ENCODE data around the gene NKG7.

The NKG7 gene

DNA sequence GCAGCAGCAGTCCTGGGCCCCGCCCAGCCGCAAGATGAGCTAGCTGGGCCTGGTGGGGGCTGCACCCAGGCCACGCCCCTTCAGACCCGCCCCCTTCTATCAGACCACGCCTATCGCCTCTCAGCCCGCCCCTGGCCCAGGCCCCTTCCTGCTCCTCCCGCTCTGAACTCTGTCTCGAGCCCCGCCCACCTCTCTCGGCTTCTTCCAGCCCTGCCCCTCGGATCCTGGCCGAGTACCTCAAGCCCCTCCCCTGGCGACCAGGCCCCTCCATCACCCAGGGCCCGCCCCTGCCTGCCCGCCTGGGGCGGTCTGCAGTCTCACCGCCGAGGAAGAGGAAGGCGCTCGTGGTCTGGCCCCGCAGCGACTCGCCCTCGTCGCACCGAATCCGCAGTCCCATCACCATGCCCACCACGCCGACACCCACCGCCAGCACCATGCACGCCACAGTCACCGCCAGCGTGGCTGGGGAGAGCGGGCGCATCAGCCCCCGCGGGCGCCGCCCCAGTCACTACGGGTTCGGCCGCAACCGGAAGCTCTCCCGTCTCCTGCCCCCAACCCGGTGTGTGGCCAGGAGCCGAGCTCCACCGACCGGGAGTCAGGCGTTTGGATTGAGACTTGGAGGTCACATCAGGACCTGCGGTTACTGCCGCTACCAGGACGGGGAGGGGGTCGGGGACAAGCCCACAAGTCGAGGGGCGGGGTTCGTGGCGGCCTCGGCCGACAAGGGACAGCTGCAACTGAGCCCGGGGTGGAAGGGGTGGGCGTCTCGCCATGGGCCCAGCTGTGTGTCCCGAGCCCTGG is 4.7 kb downstream of the NKG7 start:
- no CpG with 5 or more reads among the region's 64 CpGs for whole genome bisulfite sequencing, 2 donors (ENCODE audit: extremely low coverage in 2 of 2, insufficient read length in 2 of 2, insufficient replicate concordance in 1 of 2)
- peak overlapping the region; percentile 90 for H2BK12ac ChIP-seq (ENCODE audit: low read length)
- peak overlapping the region; percentile 93 for H4K8ac ChIP-seq (ENCODE audit: low read depth, low read length)

DNA sequence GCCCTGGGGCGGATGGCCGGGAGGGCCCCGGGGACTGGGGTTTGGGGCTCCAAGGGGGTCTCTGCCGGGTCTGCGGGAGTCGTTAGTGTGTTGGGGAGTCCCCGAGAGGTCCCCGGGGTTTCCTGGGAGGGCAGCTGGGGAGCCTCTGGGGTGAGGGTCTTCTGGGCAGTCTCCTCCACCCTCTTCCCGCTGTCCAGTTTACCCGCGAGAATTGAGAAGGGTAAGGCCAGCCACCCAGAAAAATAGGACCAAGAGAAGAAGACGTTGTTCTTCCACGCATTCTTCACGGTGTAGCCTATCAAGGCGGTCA is 5.2 kb downstream of the NKG7 start:
- Histone ChIP-seq H4K91ac (ENCODE audit: low read depth, low read length, poor library complexity) (no peak overlapping the region), H3K9me3 (replicated peaks in 1 of 2; ENCODE audit: control insufficient read depth in 2 of 2, insufficient read depth in 1 of 2, low read depth in 1 of 2, low read length in 2 of 2) (no peaks in the 10 kb centered on the region), H2BK15ac (ENCODE audit: low read length) (peak overlapping the region; percentile 100), H3K36me3 (replicated peaks in 1 of 2; ENCODE audit: control insufficient read depth in 2 of 2, insufficient read depth in 2 of 2, low read length in 2 of 2) (no peaks in the 10 kb centered on the region), H2BK12ac (ENCODE audit: low read length) (no peak overlapping the region), H3K79me1 (ENCODE audit: low read depth, low read length) (peaks cover 4% of the 10 kb centered on the region), H3K27me3 (ENCODE audit: control insufficient read depth in 3 of 3, insufficient read depth in 3 of 3, low read depth in 1 of 3, low read length in 3 of 3) (peaks cover 0 to 10% (median 0%) of the 10 kb centered on the region in 3 experiments), H3K23ac (ENCODE audit: low read depth, low read length, poor library complexity) (peak overlapping the region; percentile 37), H3K4me3 (ENCODE audit: low read length in 2 of 2) (peak overlapping the region; percentile 70 to 93), H3K14ac (ENCODE audit: low read length) (peak overlapping the region; percentile 49), H2AFZ (ENCODE audit: low read length) (peak overlapping the region; percentile 79), H2BK120ac (ENCODE audit: low read depth, low read length) (no peak overlapping the region), H3K4ac (ENCODE audit: low read length) (no peak overlapping the region), H2BK5ac (ENCODE audit: low read length) (peak overlapping the region; percentile 99), H3K4me2 (ENCODE audit: insufficient read depth, low read length, poor library complexity, severe bottlenecking) (peak overlapping the region; percentile 89), H3K9ac (ENCODE audit: low read depth, low read length, poor library complexity) (peak overlapping the region; percentile 95), H3K27ac (replicated peaks; ENCODE audit: low read length) (peak overlapping the region; percentile 94), H3K18ac (ENCODE audit: low read length) (peak overlapping the region; percentile 96), H4K8ac (ENCODE audit: low read depth, low read length) (no peak overlapping the region), H2AK5ac (ENCODE audit: low read depth, low read length) (peak overlapping the region; percentile 98), H3K4me1 (ENCODE audit: control insufficient read depth in 2 of 2, insufficient read depth in 1 of 2, low read depth in 1 of 2, low read length in 2 of 2) (peaks cover 12 to 15% of the 10 kb centered on the region in 2 donors)
- no peak for DNase-seq (ENCODE audit: low spot score)
- no CpG with 5 or more reads among the region's 15 CpGs for WGBS, 2 donors (ENCODE audit: extremely low coverage in 2 of 2, insufficient read length in 2 of 2, insufficient replicate concordance in 1 of 2)

More for the DNA sequence above, 4.7 kb downstream of the NKG7 start:
- Histone ChIP-seq H2AK5ac (ENCODE audit: low read depth, low read length) (peak overlapping the region; percentile 99), H2AFZ (ENCODE audit: low read length) (peak overlapping the region; percentile 98), H3K27me3 (ENCODE audit: control insufficient read depth in 3 of 3, insufficient read depth in 3 of 3, low read depth in 1 of 3, low read length in 3 of 3) (peaks cover 0 to 15% (median 0%) of the 10 kb centered on the region in 3 experiments), H3K23ac (ENCODE audit: low read depth, low read length, poor library complexity) (peak overlapping the region; percentile 100), H3K36me3 (replicated peaks in 1 of 2; ENCODE audit: control insufficient read depth in 2 of 2, insufficient read depth in 2 of 2, low read length in 2 of 2) (no peaks in the 10 kb centered on the region), H2BK5ac (ENCODE audit: low read length) (peak overlapping the region; percentile 98), H3K4me3 (ENCODE audit: low read length in 2 of 2) (peak overlapping the region; percentile 70 to 93), H2BK120ac (ENCODE audit: low read depth, low read length) (peak overlapping the region; percentile 97), H3K9me3 (replicated peaks in 1 of 2; ENCODE audit: control insufficient read depth in 2 of 2, insufficient read depth in 1 of 2, low read depth in 1 of 2, low read length in 2 of 2) (no peaks in the 10 kb centered on the region), H3K4ac (ENCODE audit: low read length) (peak overlapping the region; percentile 53), H3K79me1 (ENCODE audit: low read depth, low read length) (peaks cover 4% of the 10 kb centered on the region), H3K4me1 (ENCODE audit: control insufficient read depth in 2 of 2, insufficient read depth in 1 of 2, low read depth in 1 of 2, low read length in 2 of 2) (peaks cover 12 to 15% of the 10 kb centered on the region in 2 donors), H3K14ac (ENCODE audit: low read length) (peak overlapping the region; percentile 90), H3K18ac (ENCODE audit: low read length) (peak overlapping the region; percentile 99), H3K9ac (ENCODE audit: low read depth, low read length, poor library complexity) (peak overlapping the region; percentile 98), H3K4me2 (ENCODE audit: insufficient read depth, low read length, poor library complexity, severe bottlenecking) (peak overlapping the region; percentile 89), H2BK15ac (ENCODE audit: low read length) (peak overlapping the region; percentile 79), H3K27ac (replicated peaks; ENCODE audit: low read length) (peak overlapping the region; percentile 95), H4K91ac (ENCODE audit: low read depth, low read length, poor library complexity) (peak overlapping the region; percentile 72)
- DNase-seq (ENCODE audit: low spot score): peak; percentile 99

DNA sequence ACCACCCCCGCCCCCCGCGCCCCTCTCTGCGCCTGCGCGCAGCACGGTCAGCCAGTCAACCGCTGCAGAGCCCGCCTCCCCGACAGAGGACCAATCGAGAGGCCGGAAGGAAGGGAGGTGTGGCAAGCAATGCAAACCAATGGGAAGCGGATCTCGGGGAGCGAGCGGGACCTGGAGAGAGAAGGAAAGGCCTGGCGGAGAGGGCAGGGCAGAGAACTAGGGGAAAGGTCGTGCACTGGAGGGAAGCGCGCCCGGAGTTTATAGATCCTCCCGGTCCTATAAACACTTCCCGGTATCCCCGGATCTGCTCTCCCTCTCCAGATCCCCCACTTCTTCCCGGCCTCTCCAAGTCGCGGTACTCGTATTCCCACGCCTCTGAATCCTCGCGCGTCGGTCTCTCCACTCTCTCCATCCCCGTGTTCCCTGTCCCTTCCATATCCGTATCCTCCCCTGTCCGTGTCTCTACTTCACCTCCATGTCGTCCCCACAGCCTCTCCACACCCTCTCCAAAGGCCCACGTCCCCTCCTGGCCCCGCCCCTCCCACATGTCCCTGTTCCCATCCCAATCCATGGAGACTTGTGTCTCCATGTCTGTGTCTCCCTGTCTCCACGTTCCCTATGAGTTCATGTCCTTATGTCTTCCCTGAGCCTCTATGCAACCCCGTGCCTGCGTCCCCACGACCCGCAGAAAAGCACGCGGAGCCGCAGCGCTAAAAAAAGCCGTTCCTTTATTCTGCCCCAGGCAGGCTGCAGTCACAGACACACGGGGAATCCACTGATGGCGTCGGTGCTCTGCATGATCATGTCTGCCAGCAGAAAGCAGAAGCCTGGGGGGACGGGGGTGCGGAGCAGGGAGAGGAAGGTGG is 5.8 kb downstream of the NKG7 start:
- H3K23ac ChIP-seq (ENCODE audit: low read depth, low read length, poor library complexity): peak overlapping the region; percentile 93
- H4K91ac ChIP-seq (ENCODE audit: low read depth, low read length, poor library complexity): no peak overlapping the region
- peak overlapping the region; percentile 98 for H2AK5ac ChIP-seq (ENCODE audit: low read depth, low read length)
- peak overlapping the region; percentile 49 for H3K14ac ChIP-seq (ENCODE audit: low read length)
- H2BK12ac ChIP-seq (ENCODE audit: low read length): peak overlapping the region; percentile 42
- H3K36me3 ChIP-seq (replicated peaks in 1 of 2; ENCODE audit: control insufficient read depth in 2 of 2, insufficient read depth in 2 of 2, low read length in 2 of 2): no peaks in the 10 kb centered on the region
- peaks cover 0 to 5% (median 0%) of the 10 kb centered on the region in 3 experiments for H3K27me3 ChIP-seq (ENCODE audit: control insufficient read depth in 3 of 3, insufficient read depth in 3 of 3, low read depth in 1 of 3, low read length in 3 of 3)
- no peaks in the 10 kb centered on the region for H3K9me3 ChIP-seq (replicated peaks in 1 of 2; ENCODE audit: control insufficient read depth in 2 of 2, insufficient read depth in 1 of 2, low read depth in 1 of 2, low read length in 2 of 2)
- H3K4ac ChIP-seq (ENCODE audit: low read length): no peak overlapping the region
- H2BK5ac ChIP-seq (ENCODE audit: low read length): peak overlapping the region; percentile 99
- peak overlapping the region; percentile 89 for H3K4me2 ChIP-seq (ENCODE audit: insufficient read depth, low read length, poor library complexity, severe bottlenecking)
- peak overlapping the region; percentile 100 for H2BK15ac ChIP-seq (ENCODE audit: low read length)
- peaks cover 12 to 15% of the 10 kb centered on the region in 2 donors for H3K4me1 ChIP-seq (ENCODE audit: control insufficient read depth in 2 of 2, insufficient read depth in 1 of 2, low read depth in 1 of 2, low read length in 2 of 2)
- H3K27ac ChIP-seq (replicated peaks; ENCODE audit: low read length): peak overlapping the region; percentile 94
- no peak overlapping the region for H4K8ac ChIP-seq (ENCODE audit: low read depth, low read length)
- H3K18ac ChIP-seq (ENCODE audit: low read length): peak overlapping the region; percentile 96
- peak overlapping the region; percentile 70 to 93 for H3K4me3 ChIP-seq (ENCODE audit: low read length in 2 of 2)
- H3K79me1 ChIP-seq (ENCODE audit: low read depth, low read length): peaks cover 4% of the 10 kb centered on the region
- H3K9ac ChIP-seq (ENCODE audit: low read depth, low read length, poor library complexity): peak overlapping the region; percentile 95
- no CpG with 5 or more reads among the region's 54 CpGs for WGBS, 2 donors (ENCODE audit: extremely low coverage in 2 of 2, insufficient read length in 2 of 2, insufficient replicate concordance in 1 of 2)
- peak overlapping the region; percentile 79 for H2AFZ ChIP-seq (ENCODE audit: low read length)
- H2BK120ac ChIP-seq (ENCODE audit: low read depth, low read length): peak overlapping the region; percentile 21
- DNase-seq (ENCODE audit: low spot score): peak; percentile 98

Measured in neuronal stem cell (in vitro differentiated cells).